ENCODE data around the gene SRSF4. TPM values are rescaled to one million over a fixed set of nuclear protein-coding genes. Genes with fewer than 3 reads are reported as not detected.
A peak's percentile ranks its signal among the peaks of the same experiment; 100 is the strongest.

The SRSF4 gene
- total and polyA plus RNA-seq, 9 of the 15 experiments (the other 6 are each of a cell fraction or from before 2014, with no cell fraction given): 15.9 to 132 (median 82.0) TPM

DNA sequence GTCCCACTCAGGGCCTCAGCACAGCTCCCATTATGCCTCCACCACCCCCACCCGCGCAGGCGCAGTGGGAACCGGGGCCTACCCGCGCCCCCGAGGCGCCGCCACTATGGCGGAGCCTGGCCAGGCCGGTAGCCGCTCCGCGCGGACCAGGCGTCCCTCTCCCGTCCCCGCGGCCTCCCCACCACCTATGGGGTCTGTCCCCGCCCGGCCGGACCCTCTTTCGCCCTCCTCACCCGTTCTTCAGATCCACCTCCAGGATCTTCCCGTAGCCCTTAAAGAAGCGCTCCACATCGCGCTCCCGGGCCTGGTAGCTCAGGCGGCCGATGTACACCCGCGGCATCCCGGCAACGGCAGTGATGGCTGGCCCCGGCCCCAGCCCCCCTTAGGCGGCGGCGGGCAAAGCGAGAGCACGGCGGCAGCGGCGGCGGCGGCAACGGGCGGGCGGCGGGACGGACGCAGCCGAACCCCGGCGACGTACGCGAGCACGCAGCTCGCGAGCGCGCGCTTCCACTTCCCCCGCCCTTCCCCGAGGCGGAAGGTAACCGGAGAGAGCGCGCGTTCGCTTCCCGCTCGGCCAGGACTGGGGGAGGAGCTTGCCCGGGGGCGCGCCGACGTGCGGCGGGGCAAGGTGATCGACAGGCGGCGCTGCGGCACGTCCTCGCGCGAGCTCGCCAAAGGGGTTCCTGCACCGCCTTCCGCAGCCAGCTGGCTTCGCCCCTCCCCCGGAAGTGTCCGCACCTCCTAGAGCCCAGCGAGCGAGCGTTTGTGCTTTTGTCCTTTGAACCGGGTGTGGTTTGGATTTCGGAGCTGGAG, at the start of gene SRSF4 (continued):
- peak; percentile 87 for TF ChIP-seq NBN (IDR thresholded peaks at IDR 0.05; ENCODE audit: low read depth)
- TF ChIP-seq, protein P1, sequence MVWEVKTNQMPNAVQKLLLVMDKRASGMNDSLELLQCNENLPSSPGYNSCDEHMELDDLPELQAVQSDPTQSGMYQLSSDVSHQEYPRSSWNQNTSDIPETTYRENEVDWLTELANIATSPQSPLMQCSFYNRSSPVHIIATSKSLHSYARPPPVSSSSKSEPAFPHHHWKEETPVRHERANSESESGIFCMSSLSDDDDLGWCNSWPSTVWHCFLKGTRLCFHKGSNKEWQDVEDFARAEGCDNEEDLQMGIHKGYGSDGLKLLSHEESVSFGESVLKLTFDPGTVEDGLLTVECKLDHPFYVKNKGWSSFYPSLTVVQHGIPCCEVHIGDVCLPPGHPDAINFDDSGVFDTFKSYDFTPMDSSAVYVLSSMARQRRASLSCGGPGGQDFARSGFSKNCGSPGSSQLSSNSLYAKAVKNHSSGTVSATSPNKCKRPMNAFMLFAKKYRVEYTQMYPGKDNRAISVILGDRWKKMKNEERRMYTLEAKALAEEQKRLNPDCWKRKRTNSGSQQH (CRISPR knock-in tag; IDR thresholded peaks at IDR 0.05): peak; percentile 68; the same call in 1 of the 2 replicates
- TF ChIP-seq RB1 (IDR thresholded peaks at IDR 0.05; ENCODE audit: low read depth): peak; percentile 100
- peak in 1 of 2 experiments; percentile 68; a peak in 3 of 4 replicates for TF ChIP-seq TBL1XR1 (IDR thresholded peaks at IDR 0.05; ENCODE audit: low read length in 2 of 2)
- TF ChIP-seq CBX2 (IDR thresholded peaks at IDR 0.05; ENCODE audit: insufficient read depth, low read length, poor library complexity, severe bottlenecking): no peak
- TF ChIP-seq ZKSCAN1 (IDR thresholded peaks at IDR 0.05; ENCODE audit: low read depth, low read length): peak; percentile 46; the same call in 1 of the 2 replicates
- TF ChIP-seq CSDE1 (IDR thresholded peaks at IDR 0.05): peak in 1 of 2 experiments; percentile 70; a peak in 1 of 4 replicates
- no peak; the same call in 1 of the 2 replicates for TF ChIP-seq DPF2 (IDR thresholded peaks at IDR 0.05)
- TF ChIP-seq TFAM (CRISPR knock-in tag; conservative IDR thresholded peaks at IDR 0.05): no peak
- no peak for TF ChIP-seq CHCHD3 (CRISPR knock-in tag; IDR thresholded peaks at IDR 0.05)
- peak; percentile 77 for TF ChIP-seq KDM5B (IDR thresholded peaks at IDR 0.05; ENCODE audit: insufficient replicate concordance, low read depth, low read length)
- TF ChIP-seq SRSF9 (IDR thresholded peaks at IDR 0.05; ENCODE audit: borderline replicate concordance, low read depth, low read length): no peak
- peak; percentile 97 for TF ChIP-seq CCNT2 (IDR thresholded peaks at IDR 0.05; ENCODE audit: borderline replicate concordance, extremely low read depth, insufficient read length, low read depth, low read length)
- no peak for TF ChIP-seq ARID1B (IDR thresholded peaks at IDR 0.05)
- no peak for TF ChIP-seq ADNP (tag; IDR thresholded peaks at IDR 0.05)
- TF ChIP-seq TCFL5 (CRISPR knock-in tag; conservative IDR thresholded peaks at IDR 0.05): no peak
- no peak for TF ChIP-seq MTA1 (IDR thresholded peaks at IDR 0.05; ENCODE audit: borderline replicate concordance)
- TF ChIP-seq, protein P2, sequence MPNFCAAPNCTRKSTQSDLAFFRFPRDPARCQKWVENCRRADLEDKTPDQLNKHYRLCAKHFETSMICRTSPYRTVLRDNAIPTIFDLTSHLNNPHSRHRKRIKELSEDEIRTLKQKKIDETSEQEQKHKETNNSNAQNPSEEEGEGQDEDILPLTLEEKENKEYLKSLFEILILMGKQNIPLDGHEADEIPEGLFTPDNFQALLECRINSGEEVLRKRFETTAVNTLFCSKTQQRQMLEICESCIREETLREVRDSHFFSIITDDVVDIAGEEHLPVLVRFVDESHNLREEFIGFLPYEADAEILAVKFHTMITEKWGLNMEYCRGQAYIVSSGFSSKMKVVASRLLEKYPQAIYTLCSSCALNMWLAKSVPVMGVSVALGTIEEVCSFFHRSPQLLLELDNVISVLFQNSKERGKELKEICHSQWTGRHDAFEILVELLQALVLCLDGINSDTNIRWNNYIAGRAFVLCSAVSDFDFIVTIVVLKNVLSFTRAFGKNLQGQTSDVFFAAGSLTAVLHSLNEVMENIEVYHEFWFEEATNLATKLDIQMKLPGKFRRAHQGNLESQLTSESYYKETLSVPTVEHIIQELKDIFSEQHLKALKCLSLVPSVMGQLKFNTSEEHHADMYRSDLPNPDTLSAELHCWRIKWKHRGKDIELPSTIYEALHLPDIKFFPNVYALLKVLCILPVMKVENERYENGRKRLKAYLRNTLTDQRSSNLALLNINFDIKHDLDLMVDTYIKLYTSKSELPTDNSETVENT (CRISPR knock-in tag; IDR thresholded peaks at IDR 0.05): peak; percentile 87
- peak; percentile 98 for TF ChIP-seq CTBP1 (IDR thresholded peaks at IDR 0.05; ENCODE audit: borderline replicate concordance)
- TF ChIP-seq HCFC1 (IDR thresholded peaks at IDR 0.05; ENCODE audit: low read depth, low read length): peak; percentile 71
- no peak for TF ChIP-seq ZNF23 (CRISPR knock-in tag; IDR thresholded peaks at IDR 0.05)
- TF ChIP-seq HDAC8 (tag; IDR thresholded peaks at IDR 0.05): peak; percentile 66
- TF ChIP-seq RUNX1 (IDR thresholded peaks at IDR 0.05; ENCODE audit: low read depth): 0 out of 2 replicates have a peak, but pooled peaks have one; percentile 58
- TF ChIP-seq RCOR1 (IDR thresholded peaks at IDR 0.05; ENCODE audit: borderline replicate concordance in 1 of 2, low read depth in 2 of 2, low read length in 2 of 2): peak in 1 of 2 experiments; percentile 89; a peak in 2 of 4 replicates
- TF ChIP-seq, protein P3, sequence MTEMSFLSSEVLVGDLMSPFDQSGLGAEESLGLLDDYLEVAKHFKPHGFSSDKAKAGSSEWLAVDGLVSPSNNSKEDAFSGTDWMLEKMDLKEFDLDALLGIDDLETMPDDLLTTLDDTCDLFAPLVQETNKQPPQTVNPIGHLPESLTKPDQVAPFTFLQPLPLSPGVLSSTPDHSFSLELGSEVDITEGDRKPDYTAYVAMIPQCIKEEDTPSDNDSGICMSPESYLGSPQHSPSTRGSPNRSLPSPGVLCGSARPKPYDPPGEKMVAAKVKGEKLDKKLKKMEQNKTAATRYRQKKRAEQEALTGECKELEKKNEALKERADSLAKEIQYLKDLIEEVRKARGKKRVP (CRISPR knock-in tag; IDR thresholded peaks at IDR 0.05): 0 out of 2 replicates have a peak, but pooled peaks have one; percentile 13

All from K562 (cell line).